Lung (tissue), 12 donors: ENCODE measurements around the gene CYTH2. TPM values are rescaled to one million over a fixed set of nuclear protein-coding genes. Genes with fewer than 3 reads are reported as not detected.

Source experiments
- ATAC-seq: fragments of 200-7000 bp; cut with Tn5 transposase; one replicate; pipeline ENCODE4 v1.9.1; 2020; ENCODE audit warnings: moderate number of reproducible peaks; ENCODE audit not compliant: insufficient read depth, low FRiP score
- DNase-seq, 3 donors: peaks; one replicate each; pipeline ENCODE4 v3.0.0-alpha.2; 2013 to 2017
- H3K27ac ChIP-seq, 2 donors: one replicate each; pipeline ENCODE4 v1.5.1; 2013; ENCODE audit warnings: mild to moderate bottlenecking in 2 of 2, moderate library complexity in 2 of 2, control low read depth in 1 of 2, inconsistent platforms in 1 of 2, low read depth in 1 of 2, low read length in 1 of 2
- H3K27me3 ChIP-seq, 3 donors: one replicate each; pipeline ENCODE4 v1.5.1; 2013; ENCODE audit warnings: low read length in 2 of 3; ENCODE audit not compliant: control insufficient read depth in 3 of 3, insufficient read depth in 3 of 3
- H3K36me3 ChIP-seq, 4 donors: one replicate each; pipeline ENCODE4 v1.5.1; 2013; ENCODE audit warnings: low read length in 4 of 4, mild to moderate bottlenecking in 1 of 4, moderate library complexity in 1 of 4; ENCODE audit not compliant: control insufficient read depth in 4 of 4, insufficient read depth in 4 of 4
- H3K4me1 ChIP-seq, 5 donors: one replicate each; pipeline ENCODE4 v1.5.1; 2013; ENCODE audit warnings: low read length in 5 of 5, mild to moderate bottlenecking in 2 of 5, moderate library complexity in 1 of 5; ENCODE audit not compliant: control insufficient read depth in 5 of 5, insufficient read depth in 5 of 5
- H3K4me3 ChIP-seq: one replicate; pipeline ENCODE4 v1.5.1; 2013; ENCODE audit warnings: mild to moderate bottlenecking, control low read depth, moderate library complexity
- H3K9ac ChIP-seq, 2 donors: one replicate each; pipeline ENCODE4 v1.5.1; 2013; ENCODE audit warnings: low read length in 2 of 2, control low read depth in 1 of 2; ENCODE audit not compliant: insufficient read depth in 1 of 2
- H3K9me3 ChIP-seq, 4 donors: one replicate each; pipeline ENCODE4 v1.5.1; 2013; ENCODE audit warnings: low read length in 3 of 4, mild to moderate bottlenecking in 1 of 4, moderate library complexity in 1 of 4; ENCODE audit not compliant: control insufficient read depth in 4 of 4, insufficient read depth in 3 of 4
- WGBS, 2 donors: extraction: QIAGEN DNeasy Blood & Tissue Kit; methylation state at CpG; one replicate each; pipeline ENCODE4 v1.1.7; 2013; 5-methylcytosine and 5-hydroxymethylcytosine counted together
- polyA plus RNA-seq, 2 donors: library from polyadenylated mRNA; stranded (reverse); fragments of 200-250 nt; gene quantifications; one replicate each; pipeline ENCODE4 v1.2.1, GENCODE V29; 2013
- total RNA-seq, 2 donors: library from RNA; depleted of rRNA in 1 of 2; stranded (reverse); fragments of >200 nt in 1 of 2; gene quantifications; one replicate each; pipeline ENCODE4 v1.2.1, GENCODE V29; 2014 to 2021
- TF ChIP-seq, protein P1 (sequence below): IDR thresholded peaks from 2 replicates; pipeline ENCODE4 v1.5.1; 2012; ENCODE audit warnings: mild to moderate bottlenecking; ENCODE audit errors: control extremely low read depth, extremely low read depth
- donor health status: control.
- donor health status: control.
- donor health status: Bipolar disorder and iron deficiency.
- donor health status: healthy.
- donor health status: DM: yes; HTN: yes; CAD: no.

The CYTH2 gene
- total and polyA plus RNA-seq, 4 donors = 44.1 to 72.5 (median 49.2) TPM

DNA sequence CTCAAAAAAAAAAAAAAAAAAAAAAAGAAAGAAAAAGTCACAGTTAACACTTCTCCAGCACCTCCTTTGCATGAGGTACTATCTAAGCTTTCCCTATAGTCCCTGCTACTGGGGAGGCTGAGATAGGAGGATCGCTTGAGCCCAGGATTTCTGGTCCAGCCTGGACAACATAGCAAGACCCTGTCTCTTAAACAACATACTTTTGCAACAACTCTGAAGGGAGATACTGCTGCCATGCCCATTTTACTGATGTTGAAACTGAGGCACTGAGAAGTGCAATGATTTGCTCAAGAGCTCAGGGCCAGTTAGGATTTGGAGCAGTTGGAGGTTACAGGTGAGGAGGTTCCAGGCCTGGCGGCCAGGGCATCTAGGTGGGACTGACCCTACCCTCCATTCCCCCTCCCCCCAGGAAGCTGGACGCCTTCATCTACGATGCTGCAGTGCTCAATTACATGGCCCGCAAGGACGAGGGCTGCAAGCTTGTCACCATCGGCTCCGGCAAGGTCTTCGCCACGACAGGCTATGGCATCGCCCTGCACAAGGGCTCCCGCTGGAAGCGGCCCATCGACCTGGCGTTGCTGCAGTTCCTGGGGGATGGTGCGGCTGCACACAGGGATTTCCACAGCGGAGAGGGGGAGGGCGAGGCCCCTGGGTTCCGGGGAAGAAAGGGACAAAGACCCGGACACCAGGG lies 27.7 kb upstream of the CYTH2 start:
- Histone ChIP-seq H3K4me3 (no peak overlapping the region), H3K36me3 (no peaks in the 10 kb centered on the region), H3K9me3 (no peaks in the 10 kb centered on the region), H3K9ac (no peak overlapping the region), H3K27me3 (peaks cover 4 to 16% (median 11%) of the 10 kb centered on the region in 3 donors), H3K27ac (no peak overlapping the region), H3K4me1 (peaks cover 0 to 17% (median 9%) of the 10 kb centered on the region in 5 donors)
- 94 to 97% methylated on average over 20 of the region's 20 CpGs for WGBS, 2 donors
- ATAC-seq (no peak), DNase-seq (no peak)
- TF ChIP-seq, protein P1, sequence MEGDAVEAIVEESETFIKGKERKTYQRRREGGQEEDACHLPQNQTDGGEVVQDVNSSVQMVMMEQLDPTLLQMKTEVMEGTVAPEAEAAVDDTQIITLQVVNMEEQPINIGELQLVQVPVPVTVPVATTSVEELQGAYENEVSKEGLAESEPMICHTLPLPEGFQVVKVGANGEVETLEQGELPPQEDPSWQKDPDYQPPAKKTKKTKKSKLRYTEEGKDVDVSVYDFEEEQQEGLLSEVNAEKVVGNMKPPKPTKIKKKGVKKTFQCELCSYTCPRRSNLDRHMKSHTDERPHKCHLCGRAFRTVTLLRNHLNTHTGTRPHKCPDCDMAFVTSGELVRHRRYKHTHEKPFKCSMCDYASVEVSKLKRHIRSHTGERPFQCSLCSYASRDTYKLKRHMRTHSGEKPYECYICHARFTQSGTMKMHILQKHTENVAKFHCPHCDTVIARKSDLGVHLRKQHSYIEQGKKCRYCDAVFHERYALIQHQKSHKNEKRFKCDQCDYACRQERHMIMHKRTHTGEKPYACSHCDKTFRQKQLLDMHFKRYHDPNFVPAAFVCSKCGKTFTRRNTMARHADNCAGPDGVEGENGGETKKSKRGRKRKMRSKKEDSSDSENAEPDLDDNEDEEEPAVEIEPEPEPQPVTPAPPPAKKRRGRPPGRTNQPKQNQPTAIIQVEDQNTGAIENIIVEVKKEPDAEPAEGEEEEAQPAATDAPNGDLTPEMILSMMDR = no peak

GRCh38 chr19:48442116-48443035 lies 26.8 kb upstream of the CYTH2 start:
- 34 to 41% methylated on average over 44 to 94 of the region's 94 CpGs for WGBS, 2 donors
- Histone ChIP-seq H3K27ac (no peak overlapping the region), H3K4me3 (no peak overlapping the region), H3K36me3 (peaks cover 0 to under 1% (median 0%) of the 10 kb centered on the region in 4 donors), H3K27me3 (peaks cover 4 to 16% (median 11%) of the 10 kb centered on the region in 3 donors), H3K9ac (no peak overlapping the region), H3K9me3 (no peaks in the 10 kb centered on the region), H3K4me1 (peaks cover 0 to 18% (median 9%) of the 10 kb centered on the region in 5 donors)
- DNase-seq (peak in 1 of 3 donors; percentile 26), ATAC-seq (no peak)
- TF ChIP-seq, protein P1 = no peak

DNA sequence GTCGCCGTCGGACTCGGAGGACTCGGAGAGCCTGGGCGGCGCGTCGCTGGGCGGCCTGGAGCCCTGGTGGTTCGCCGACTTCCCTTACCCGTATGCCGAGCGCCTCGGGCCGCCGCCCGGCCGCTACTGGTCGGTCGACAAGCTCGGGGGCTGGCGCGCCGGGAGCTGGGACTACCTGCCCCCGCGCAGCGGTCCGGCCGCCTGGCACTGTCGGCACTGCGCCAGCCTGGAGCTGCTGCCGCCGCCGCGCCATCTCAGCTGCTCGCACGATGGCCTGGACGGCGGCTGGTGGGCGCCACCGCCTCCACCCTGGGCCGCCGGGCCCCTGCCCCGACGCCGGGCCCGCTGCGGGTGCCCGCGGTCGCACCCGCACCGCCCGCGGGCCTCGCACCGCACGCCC lies 25.9 kb upstream of the CYTH2 start:
- no peak overlapping the region for H3K27ac ChIP-seq
- H3K9me3 ChIP-seq = no peaks in the 10 kb centered on the region
- 0 to 4% methylated on average over 14 to 60 of the region's 60 CpGs for WGBS, 2 donors
- H3K27me3 ChIP-seq = peaks cover 4 to 16% (median 11%) of the 10 kb centered on the region in 3 donors
- peaks cover 0 to 7% (median 4%) of the 10 kb centered on the region in 4 donors for H3K36me3 ChIP-seq
- peak in 1 of 3 donors; percentile 26 for DNase-seq
- peaks cover 0 to 18% (median 9%) of the 10 kb centered on the region in 5 donors for H3K4me1 ChIP-seq
- TF ChIP-seq, protein P1 = no peak
- no peak for ATAC-seq
- no peak overlapping the region for H3K4me3 ChIP-seq
- no peak overlapping the region for H3K9ac ChIP-seq
